ENCODE results near the gene EID3.
"Not testable (repeated sequence)": the region's sequence is repeated elsewhere in the genome, so short reads cannot be mapped to it uniquely, and the experiment has no call there.

Gene EID3

DNA sequence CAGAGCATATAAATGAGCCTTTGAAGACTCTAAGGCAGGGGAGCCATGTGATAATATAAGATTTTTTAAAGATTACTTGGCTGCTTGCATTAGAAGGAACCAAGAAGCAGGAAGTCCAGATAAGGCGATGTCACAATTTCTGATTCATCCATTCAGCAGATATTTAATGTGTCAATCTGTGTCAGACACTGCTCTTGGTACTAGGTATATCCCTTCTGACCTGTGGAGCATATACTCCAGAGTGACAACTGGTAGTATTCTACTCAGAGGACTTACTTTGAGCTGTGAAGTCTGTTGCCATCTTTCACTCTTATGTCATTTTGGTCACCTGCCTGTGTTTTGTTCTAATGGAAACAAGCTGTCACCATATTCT lies 10.7 kb downstream of the EID3 start:
- no peak for DNase-seq

DNA sequence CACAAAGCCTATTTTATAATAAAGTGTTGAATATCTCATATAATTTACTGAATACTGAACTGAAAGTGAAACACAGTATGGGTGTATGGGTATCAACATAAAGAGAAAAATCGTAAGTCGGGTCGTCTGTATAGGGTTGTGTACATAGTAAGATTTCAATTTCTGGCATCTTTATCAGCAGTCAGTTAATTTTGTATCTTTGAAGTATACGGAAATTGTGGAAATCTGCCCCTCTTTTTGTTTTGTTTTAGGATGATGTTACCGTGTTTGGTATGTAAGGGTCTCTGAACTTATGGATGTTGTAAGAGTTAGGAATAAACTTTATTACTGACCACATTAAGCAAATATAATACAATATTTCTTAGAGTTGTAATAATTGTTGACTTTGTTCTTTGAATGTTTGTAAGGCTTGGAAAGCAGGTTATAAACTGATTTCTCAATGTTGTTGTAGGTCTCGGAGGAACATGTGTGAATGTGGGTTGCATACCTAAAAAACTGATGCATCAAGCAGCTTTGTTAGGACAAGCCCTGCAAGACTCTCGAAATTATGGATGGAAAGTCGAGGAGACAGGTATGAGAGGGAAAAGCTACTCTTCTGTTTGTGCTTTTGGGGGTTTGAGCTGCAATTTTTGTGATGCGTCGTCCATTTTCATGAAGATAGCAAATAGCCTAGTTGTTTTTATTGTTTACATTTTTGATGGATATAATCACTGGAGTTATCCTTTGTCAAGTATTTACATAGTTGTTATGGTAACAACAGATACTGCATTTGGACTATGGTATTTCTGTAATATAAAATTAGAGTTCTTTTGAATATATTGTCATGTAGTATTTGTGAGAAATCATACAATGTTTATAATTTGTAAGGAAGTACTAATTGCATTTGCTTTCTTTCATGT lies 12.0 kb downstream of the EID3 start:
- no peak for DNase-seq

DNA sequence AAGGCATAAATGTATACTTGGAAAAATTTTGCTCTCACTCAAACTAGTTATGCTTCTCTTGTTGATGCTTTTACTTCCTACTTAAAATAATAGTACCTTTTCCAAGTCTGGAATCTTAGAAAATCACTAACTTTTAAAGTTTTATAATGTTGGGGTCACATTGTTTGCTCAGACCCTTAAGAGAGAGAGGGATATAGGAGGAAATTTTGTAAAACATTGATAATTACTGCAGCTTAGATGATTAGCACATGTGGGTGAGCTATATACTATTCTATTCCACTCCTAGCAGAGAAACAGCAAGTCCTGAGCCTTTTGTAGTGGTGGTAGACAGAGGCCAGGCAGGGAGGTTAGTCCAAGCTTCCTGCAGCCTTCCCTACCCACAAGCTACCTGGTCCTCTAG lies 13.4 kb downstream of the EID3 start:
- DNase-seq = no peak

DNA sequence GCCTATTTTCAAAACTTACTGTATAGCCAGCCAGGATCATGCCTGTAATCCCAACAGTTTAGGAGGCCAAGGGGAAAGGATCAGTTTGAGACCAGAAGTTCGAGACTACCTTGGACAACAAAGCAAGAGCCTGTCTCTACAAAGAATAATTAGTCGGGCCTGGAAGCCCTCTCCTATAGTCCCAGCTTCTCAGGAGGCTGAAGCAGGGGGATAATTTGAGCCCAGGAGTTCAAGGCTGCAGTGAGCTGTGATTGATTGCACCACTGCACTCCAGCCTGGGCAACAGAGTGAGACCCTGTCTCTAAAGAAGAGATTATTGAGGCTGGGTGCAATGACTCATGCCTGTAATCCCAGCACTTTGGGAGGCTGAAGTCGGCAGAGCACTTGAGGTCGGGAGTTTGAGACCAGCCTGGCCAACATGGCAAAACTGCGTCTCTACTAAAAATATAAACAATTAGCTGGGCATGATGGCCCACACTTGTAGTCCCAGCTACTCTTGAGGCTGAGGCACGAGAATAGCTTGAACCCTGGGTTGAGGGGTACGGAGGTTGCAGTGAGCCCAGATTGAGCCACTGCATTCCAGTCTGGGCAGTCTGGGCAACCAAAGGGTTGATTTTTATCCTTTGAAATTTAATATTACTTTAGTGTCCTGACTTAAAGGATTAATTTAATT lies 14.1 kb downstream of the EID3 start:
- no peak for DNase-seq

DNA sequence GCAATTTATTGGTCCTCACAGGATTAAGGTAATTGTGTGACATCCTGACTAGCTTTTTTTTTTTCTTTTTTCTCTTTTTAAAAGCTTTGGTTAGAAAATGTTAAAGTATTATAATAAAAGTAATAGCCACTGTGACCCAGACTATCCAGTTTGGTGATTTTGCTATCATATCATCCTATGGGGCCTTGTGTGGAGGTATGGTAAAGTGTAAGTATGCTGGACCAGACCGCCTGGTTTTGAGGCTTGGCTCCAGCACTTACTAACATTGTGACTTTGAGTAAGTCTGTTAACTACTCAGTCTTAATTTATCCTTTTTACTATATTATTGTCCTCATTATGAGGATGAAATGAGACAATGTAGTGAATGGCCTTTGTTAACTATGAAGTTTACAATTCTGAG lies 15.5 kb downstream of the EID3 start:
- DNase-seq = no peak

DNA sequence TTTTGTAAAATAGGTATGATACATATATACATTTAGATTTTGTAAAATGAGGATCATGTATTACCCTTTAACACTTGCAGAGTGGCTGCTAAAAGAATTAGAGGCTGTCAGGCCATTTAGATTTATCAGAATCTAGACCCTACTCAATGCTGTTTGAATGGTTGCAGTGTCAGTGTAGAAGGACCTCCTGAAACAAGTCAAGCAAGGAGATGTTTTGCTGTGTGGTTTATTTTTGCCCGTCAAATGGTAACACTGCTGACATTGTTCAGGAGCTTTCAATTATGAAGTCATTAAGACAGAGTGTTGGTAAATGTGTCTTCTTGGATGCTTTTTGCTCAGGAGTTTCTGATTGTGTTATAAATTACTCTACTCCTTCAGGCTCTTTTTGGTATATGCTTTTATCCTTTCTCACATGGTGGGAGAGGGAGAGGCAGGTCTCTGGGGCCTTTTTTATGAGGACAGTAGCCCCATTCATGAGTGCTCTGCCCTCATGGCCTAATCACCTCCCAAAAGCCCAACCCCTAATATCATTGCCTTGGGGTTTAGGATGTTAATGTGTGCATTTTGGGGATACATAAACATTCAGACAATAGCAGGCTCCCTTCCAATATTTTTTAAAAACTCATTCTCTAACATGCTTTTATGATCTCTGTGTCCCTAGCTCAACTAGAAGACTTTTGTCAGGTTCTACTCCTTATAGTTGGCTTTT lies 16.5 kb downstream of the EID3 start:
- DNase-seq = no peak

DNA sequence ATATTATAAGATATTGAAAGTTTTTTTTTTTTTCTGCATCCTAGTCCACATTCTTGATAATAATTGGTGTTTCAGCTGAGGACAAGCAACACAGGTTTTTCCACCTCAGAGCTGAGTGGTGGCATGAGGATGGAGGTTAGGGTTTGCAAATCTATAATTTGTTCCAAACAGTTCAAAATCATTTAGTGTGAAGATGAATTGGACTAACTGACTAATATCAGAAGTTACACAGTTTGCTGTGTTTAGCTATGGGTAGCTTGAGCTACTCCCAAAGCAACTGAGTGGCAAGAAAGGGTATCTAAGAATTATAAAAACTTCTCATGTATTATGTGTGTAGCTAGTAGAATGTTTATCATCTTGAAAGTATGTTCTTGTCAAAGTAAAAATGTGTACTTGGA lies 17.1 kb downstream of the EID3 start:
- no peak for DNase-seq

DNA sequence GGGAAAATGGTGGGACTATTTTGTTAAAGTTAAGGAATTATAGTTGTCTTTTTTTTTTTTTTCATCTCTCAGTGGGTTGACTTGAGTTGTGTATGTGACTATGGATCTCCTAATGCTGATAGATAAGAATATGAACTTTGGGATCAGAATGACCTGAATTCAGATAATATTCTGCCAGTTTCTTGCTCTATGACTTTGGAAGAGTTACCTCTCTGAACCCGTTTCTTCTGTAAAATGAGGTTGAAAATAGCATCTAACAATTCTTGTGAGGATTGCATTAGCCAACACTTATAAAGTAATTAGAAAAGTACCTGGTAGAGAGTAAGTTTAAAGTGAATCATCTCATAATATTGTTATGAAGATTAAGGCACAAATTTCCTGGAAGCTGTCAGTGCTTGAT lies 18.4 kb downstream of the EID3 start:
- no peak for DNase-seq

DNA sequence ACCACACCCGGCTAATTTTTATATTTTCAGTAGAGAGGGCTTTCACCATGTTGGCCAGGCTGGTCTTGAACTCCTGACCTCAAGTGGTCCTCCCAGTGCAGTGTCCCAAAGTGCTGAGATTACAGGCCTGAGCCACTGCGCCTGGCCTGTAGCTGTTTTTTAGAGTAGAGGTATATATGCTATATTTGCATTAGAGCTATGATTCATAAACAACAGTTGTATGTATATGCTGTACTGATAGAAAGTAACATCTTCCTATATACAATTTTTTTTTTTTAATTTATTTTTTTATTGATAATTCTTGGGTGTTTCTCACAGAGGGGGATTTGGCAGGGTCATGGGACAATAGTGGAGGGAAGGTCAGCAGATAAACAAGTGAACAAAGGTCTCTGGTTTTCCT lies 19.0 kb downstream of the EID3 start:
- not testable (repeated sequence) for DNase-seq

DNA sequence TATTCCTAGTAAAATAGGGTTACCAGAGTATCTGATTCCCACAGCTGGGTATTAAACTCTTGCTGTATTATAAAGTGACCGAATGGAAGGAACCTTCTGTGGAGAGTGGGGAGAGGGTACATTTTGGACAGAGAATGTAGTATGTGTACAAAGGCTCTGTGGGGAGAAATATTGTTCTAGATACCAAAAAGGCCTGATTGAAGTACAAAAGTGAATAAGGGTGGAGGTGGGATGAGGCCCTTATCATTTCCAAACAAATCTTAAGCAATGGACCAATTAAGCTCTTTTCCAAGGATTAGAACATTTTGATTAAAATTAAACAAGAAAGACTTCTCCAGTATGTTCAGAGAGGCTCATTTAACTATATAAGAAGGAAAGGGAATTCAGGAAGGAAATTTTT lies 20.4 kb downstream of the EID3 start:
- no peak for DNase-seq

DNA sequence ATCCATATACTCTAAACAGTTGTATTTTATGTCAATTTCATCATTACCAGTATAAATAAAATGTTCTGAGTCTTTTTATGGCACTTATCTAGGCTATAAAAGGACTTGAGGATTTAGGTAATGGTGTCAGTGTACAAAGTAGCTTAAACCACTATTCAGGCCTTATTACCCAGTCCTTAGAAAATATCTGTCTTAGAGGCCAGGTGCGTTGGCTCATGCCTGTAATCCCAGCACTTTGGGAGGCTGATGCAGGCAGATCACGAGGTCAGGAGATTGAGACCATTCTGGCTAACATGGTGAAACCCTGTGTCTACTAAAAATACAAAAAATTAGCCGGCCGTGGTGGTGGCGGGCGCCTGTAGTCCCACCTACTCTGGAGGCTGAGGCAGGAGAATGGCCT lies 24.7 kb downstream of the EID3 start:
- DNase-seq = not testable (repeated sequence)

DNA sequence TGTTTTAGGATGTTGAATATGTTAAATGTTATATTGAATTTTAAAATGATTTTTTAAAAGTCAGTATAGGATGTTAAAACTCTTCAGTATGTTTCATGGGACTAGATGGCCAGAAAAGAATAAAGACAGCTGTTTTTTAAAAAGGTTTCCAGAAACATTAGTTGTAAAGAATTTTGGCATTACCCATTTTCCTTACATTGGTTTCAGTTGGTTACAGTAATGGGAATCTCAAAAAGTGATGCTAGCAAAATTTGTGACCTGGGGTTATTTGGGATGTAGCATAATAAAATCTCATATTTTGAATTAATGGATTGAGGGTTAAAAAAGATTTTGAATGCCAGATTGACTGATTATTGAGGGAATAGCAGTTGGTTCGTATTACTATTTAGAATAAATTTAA lies 25.3 kb downstream of the EID3 start:
- DNase-seq = no peak

DNA sequence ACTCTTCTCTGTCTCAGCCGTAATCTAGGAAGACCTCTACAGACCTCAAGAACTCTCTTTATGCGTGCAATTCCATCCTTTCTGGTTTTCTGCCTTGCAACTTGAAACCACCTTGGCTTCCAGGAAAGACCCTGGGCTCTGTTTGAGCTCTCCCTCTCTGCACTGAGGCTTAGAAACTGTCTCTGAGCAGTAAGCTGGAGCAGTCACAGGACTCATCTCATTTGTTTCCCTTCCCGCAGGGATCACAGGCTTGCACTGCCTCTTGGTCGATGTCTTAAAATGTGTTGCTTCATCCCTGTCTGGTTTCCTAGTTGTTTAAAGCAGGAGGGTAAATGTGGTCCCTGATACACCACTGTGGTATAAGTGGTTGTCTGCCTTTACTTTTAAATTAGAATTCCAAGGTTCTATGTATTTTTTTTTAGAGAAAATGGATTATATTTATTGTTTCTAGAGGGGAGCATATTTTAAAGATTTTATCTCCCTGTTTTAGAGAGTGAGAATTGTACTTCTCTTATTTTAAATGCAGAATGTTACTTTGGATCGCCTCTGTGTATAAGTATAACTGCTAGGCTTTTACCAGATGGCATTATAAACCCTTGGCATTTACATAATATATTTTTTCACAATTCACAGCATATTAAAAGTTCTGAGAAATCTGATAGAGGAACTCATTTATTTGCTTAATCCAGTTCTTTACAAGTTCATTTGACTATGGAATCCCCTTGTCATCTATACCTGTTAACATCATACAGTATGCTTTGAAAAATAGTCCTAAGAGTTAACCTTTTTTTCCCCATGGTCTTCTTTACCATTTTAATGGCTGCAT lies 26.4 kb downstream of the EID3 start:
- DNase-seq = no peak

DNA sequence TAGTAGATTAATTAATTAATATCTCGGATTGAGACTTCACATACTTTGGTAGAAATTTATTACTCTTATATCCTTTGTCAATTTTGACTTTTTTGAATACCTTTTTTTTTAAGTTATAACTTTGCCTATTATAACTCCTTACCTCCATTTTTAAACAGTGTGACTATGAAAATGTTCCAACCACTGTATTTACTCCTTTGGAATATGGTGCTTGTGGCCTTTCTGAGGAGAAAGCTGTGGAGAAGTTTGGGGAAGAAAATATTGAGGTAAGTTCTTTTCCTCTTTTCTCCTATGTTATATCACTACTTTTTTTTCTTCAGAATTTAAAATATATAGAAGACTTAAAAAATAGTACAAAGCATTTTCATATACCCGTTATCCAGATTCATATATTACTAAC lies 27.8 kb downstream of the EID3 start:
- DNase-seq = no peak

DNA sequence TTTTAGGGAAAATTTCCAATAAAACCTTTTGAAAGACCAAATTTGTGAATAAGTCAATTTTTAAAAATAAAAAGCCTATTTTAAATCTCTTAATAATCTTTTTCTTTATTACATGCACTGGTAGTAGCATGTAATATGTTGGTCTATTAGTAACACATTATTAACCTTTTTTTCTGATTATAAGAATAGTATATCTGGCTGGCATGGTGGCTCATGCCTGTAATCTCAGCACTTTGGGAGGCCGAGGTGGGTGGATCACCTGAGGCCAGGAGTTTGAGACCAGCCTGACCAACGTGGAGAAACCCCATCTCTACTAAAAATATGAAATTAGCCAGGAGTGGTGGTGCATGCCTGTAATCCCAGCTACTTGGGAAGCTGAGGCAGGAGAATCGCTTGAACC lies 28.7 kb downstream of the EID3 start:
- DNase-seq = not testable (repeated sequence)

DNA sequence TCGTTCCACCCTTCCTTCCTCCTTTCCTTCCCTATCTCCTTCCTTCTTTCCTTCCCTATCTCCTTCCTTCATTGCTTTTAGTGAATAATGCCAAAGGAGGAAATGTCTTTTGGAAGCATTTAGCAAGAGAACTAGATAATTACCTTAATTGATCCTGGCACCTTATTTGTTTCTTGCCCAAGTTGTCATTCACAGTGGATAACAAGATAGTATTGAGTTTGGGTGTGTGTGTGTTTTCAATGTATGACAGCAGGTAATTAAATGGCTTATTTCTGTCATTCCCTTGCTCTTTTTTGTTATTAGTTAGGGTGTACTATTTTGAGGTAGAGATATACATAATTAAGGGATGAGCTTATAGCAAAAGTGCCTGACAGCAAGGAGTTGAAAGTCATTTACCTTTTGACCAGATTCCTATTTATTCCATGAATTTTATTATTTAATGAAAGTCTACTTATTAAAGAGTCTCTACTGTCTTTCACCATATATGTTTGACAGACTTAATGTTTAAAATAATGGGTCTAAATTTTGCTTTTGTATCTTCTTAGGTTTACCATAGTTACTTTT lies 30.2 kb downstream of the EID3 start:
- DNase-seq = no peak

DNA sequence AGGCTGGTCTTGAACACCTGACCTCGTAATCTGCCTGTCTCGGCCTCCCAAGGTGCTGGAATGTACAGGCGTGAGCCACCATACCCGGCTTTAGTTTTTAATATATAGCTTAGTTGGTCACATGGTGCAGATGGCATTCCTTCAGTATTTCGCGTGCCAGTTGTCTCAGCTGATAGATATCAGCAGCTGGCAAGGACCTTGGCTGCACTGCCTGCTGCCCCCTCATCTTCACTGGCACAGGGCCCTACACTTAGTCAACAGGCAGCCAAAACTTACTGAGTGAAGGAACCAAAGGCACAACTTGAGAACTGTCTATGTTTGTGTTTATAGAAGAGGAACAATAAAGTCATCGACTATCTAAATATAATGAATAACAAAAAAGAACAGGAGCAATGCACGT lies 31.0 kb downstream of the EID3 start:
- DNase-seq = no peak

DNA sequence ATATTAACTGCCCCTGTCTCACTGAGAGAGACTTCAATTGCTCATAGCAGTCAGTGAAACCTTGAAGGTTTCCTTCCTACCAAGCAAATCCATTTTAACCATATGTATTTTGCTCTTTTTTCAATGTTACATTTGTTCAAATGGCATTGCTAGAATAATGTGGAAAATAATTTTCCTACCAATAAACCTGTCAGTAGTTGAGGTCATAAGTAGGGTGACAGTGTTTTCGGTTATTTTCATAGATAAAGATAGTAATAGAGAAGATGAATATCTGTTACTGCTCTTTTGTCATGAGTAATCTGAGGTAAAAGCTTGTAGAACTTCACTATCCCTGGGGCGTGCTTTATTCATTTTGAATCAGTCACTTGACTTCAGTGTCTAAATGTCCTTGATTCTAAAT lies 32.6 kb downstream of the EID3 start:
- no peak for DNase-seq

DNA sequence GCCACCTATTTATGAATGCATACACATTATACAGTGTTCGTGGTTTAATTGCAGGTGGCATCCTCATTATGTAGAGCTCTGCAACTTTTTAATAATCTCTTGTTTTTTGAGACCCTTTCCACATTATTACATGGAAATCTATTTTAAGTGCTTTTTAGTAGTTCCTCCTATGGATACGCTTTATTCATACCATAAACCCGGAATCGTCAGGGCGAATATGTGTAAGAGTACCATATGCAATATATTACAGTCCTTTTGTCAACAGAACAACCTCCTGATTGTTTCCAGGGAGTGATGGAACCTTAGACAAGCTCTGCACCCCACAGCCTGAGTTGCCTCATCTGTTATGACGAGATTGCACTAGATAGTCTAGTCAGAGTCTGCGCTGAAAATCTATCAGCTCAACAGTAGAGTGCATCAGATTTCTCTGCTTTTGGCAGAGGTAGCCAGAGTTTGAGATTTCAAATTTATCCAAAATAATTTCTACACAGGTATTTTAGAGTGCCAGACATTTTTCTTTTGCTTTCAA lies 33.6 kb downstream of the EID3 start:
- no peak for DNase-seq

DNA sequence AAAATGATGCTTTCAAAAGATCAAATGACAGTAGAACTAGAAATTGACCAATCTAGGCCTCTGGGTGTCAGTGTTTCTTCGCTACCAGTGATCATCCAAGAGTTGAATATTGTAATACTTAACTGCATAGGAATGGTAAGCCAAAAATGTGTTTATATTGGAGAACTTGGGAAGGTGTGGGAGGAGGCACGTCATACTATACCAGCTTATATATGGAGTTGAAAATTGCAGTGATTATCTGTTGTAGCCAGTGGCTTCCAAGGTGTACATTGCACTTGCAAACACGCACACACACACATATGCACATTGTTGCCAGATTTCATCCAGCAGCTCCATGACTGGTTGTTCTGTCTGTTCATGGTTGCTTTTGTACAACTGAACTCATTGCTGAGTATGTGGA lies 36.1 kb downstream of the EID3 start:
- DNase-seq = no peak

DNA sequence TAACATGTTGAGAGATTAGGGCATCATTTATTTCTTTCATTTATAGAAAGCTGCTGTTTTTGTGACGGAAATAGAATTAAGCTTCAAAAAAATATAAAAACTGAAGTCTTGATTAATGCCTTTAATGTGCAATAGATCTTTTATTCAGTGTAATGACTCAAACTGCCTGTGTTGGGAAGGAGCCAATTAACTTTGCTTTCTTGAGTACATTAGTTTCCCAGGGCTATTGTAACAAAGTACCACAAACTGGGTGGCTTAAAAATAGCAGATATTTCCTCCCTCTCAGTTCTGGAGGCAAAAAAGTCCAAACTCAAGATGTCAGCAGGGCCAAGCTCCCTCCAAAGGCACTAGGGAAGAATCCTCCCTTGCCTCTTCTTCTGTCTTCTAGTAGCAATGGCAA lies 36.6 kb downstream of the EID3 start:
- no peak for DNase-seq

DNA sequence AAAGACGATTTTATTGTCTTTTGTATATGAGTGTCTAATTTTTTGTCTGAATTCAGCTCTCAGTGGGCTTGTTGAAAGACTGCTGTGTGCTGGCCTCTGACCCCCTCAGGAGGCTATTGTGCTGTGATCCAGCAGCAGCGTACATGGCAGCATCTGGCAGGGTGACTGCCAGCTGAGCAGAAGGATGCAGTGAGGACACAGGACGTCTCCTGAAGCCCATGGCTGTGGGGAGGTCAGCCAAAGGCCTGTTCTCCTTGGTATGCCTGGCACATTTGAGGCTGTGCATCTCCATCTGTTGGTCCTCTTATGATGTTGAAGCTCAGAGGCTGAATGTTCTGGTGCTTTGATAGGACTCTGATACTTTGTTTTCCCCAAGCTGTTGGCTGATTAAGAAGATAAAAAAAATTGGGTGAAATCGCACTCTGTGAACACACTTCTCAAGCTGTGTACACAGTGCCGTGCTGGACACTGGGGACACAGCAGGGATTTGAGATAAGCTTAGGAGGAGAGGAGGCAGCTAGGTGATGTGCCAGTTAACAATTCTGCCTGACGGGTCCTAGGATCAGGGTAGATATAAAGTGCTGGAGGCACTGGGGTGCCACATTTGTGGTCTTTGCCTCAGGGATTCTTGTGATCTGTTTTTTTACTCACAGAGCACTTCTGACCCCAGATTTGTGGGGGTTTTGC lies 37.5 kb downstream of the EID3 start:
- DNase-seq = peak; percentile 26

Data from NCI-H69 (cell line).